OCI-LY7 (cell line): ENCODE data around the gene KMT2A. TPM values are rescaled to one million over a fixed set of nuclear protein-coding genes. Genes with fewer than 3 reads are reported as not detected.

Experiments
- BruUV-seq: library from RNA; stranded (reverse); fragments of 400-500 nt; replicated peaks from 2 replicates; lab custom pipeline; 2021; lab: Mats Ljungman, UMichigan
- CTCF ChIA-PET: fragments of 300-600 bp; sonication (Branson Sonifier 250); formaldehyde crosslinking; loops from one replicate; lab custom pipeline; 2022; ENCODE audit warnings: antibody characterized with exemption; ENCODE audit not compliant: unreplicated experiment; lab: Charles Lee
- POLR2A ChIA-PET: fragments of 300-600 bp; sonication (Branson Sonifier 250); formaldehyde crosslinking; loops from one replicate; lab custom pipeline; 2022; ENCODE audit warnings: antibody characterized with exemption; lab: Charles Lee
- DNase-seq: peaks from one replicate; pipeline ENCODE4 v3.0.0-alpha.2; 2015; ENCODE audit warnings: low spot score
- H2AFZ ChIP-seq: fragments of 200-600 bp; sonication (generic), shearing (Covaris generic); 2 replicates; pipeline ENCODE4 v1.6.1; 2014; ENCODE audit warnings: mild to moderate bottlenecking, antibody characterized with exemption, low read length, moderate library complexity
- H3K27ac ChIP-seq: fragments of 200-600 bp; sonication (generic); 2 replicates; pipeline ENCODE4 v1.5.1; 2014; ENCODE audit warnings: mixed run types, low read depth, mild to moderate bottlenecking, moderate library complexity, low read length, inconsistent platforms; ENCODE audit not compliant: poor library complexity, severe bottlenecking
- H3K36me3 ChIP-seq: fragments of 200-600 bp; sonication (generic); 2 replicates; pipeline ENCODE4 v1.6.1; 2014; ENCODE audit warnings: mild to moderate bottlenecking, antibody characterized with exemption, low read length, moderate library complexity, mixed read lengths; ENCODE audit not compliant: insufficient read depth
- H3K4me1 ChIP-seq: fragments of 200-600 bp; sonication (generic); 2 replicates; pipeline ENCODE4 v1.5.1; 2014; ENCODE audit warnings: mild to moderate bottlenecking, low read length; ENCODE audit not compliant: insufficient read depth, poor library complexity, severe bottlenecking
- H3K4me2 ChIP-seq: fragments of 200-600 bp; sonication (generic); 2 replicates; pipeline ENCODE4 v1.6.1; 2014; ENCODE audit warnings: mild to moderate bottlenecking, low read length
- H3K4me3 ChIP-seq: fragments of 200-600 bp; sonication (generic); 2 replicates; pipeline ENCODE4 v1.5.1; 2014; ENCODE audit warnings: mild to moderate bottlenecking, low read depth, low read length; ENCODE audit not compliant: poor library complexity, severe bottlenecking
- H3K79me2 ChIP-seq: fragments of 200-600 bp; sonication (generic); 2 replicates; pipeline ENCODE4 v1.6.1; 2016; ENCODE audit warnings: low read depth, mild to moderate bottlenecking, low read length, moderate library complexity, mixed read lengths; ENCODE audit not compliant: insufficient read depth
- H3K9me2 ChIP-seq: fragments of 200-600 bp; sonication (generic); 2 replicates; pipeline ENCODE4 v1.6.1; 2016; ENCODE audit warnings: mild to moderate bottlenecking, low read length, mixed read lengths; ENCODE audit not compliant: insufficient read depth
- H3K9me3 ChIP-seq: fragments of 200-600 bp; sonication (generic); 2 replicates; pipeline ENCODE4 v1.6.1; 2014; ENCODE audit warnings: mild to moderate bottlenecking, mixed run types, low read length, mixed read lengths
- H4K20me1 ChIP-seq: fragments of 200-600 bp; sonication (generic); 2 replicates; pipeline ENCODE4 v1.6.1; 2014; ENCODE audit warnings: mild to moderate bottlenecking, antibody characterized with exemption, low read length, moderate library complexity, mixed read lengths; ENCODE audit not compliant: insufficient read depth
- EZH2phosphoT487 ChIP-seq: fragments of 200-600 bp; sonication (generic); IDR thresholded peaks from 2 replicates; pipeline ENCODE4 v1.6.1; 2018; ENCODE audit warnings: low read depth, borderline replicate concordance, mild to moderate bottlenecking, mixed run types, antibody characterized with exemption, low read length, moderate library complexity, mixed read lengths
- intact Hi-C: fragments of 100-400 bp; cut with micrococcal nuclease; formaldehyde crosslinking; loops from one replicate; pipeline ENCODE4 v1.10.0; 2022; ENCODE audit not compliant: unreplicated experiment
- total RNA-seq, 2 experiments: library from RNA; depleted of rRNA in 1 of 2; stranded (reverse); fragments of >200 nt in 1 of 2; shearing (Covaris generic) in 1 of 2; gene quantifications; 2 replicates each; pipeline ENCODE4 v1.2.3, GENCODE V29; 2014 to 2022
- TF ChIP-seq, protein P1 (sequence below): fragments of 200-600 bp; sonication (generic); conservative IDR thresholded peaks from 2 replicates; pipeline ENCODE4 v1.5.1; 2014; ENCODE audit warnings: mild to moderate bottlenecking, antibody characterized with exemption, low read length, moderate library complexity, mixed read lengths

Gene KMT2A
- total RNA-seq, 2 experiments from 2014 or later: 55.8 to 90.0 TPM

DNA sequence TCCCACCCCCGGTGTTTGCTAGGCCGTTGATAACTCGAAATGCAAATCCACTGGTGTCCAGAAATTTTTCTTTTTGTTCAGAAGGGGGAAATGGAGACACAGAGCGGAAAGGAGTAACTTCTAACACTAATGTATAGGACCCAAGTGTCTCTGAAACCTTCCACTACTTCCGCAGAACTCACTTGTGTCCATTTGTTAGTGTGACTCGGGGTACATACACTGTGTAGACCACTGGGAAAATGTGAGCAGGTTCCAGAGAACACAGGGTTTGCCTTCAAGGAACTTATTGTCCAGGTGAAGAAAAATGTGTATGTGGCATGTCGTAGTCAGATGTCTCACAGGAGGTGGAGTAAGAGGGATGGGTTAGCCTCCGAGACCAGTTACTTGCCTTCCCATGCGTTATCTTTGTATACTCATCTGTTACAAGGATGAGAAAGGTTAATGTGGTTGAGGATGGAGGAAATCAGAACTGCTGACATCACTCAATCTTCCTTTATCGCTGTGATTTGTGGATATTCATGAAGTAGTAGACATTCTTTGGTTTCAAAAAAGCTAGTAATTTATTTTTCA lies 136.8 kb downstream of the KMT2A start:
- Histone ChIP-seq H3K9me3 (no peaks in the 10 kb centered on the region), H2AFZ (peak overlapping the region; percentile 92; the same call in 1 of the 2 replicates), H3K36me3 (peaks cover 16% of the 10 kb centered on the region), H3K79me2 (peaks cover 65% of the 10 kb centered on the region), H4K20me1 (peaks cover 29% of the 10 kb centered on the region; the same call in 1 of the 2 replicates), H3K4me2 (peak overlapping the region; percentile 86), H3K9me2 (no peaks in the 10 kb centered on the region), H3K4me1 (peaks cover 33% of the 10 kb centered on the region), H3K4me3 (peak overlapping the region; percentile 94), H3K27ac (peak overlapping the region; percentile 66)
- ChIA-PET POLR2A (interaction anchor here (0.5 to 1.3 kb wide), 3 partner anchors 18 to 283 kb away, joined by 3 to 4 read pairs (median 4); no protein-coding TSS in a partner anchor), CTCF (no interaction called here)
- TF ChIP-seq, protein P1, sequence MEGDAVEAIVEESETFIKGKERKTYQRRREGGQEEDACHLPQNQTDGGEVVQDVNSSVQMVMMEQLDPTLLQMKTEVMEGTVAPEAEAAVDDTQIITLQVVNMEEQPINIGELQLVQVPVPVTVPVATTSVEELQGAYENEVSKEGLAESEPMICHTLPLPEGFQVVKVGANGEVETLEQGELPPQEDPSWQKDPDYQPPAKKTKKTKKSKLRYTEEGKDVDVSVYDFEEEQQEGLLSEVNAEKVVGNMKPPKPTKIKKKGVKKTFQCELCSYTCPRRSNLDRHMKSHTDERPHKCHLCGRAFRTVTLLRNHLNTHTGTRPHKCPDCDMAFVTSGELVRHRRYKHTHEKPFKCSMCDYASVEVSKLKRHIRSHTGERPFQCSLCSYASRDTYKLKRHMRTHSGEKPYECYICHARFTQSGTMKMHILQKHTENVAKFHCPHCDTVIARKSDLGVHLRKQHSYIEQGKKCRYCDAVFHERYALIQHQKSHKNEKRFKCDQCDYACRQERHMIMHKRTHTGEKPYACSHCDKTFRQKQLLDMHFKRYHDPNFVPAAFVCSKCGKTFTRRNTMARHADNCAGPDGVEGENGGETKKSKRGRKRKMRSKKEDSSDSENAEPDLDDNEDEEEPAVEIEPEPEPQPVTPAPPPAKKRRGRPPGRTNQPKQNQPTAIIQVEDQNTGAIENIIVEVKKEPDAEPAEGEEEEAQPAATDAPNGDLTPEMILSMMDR: no peak
- TF ChIP-seq EZH2phosphoT487: no peak
- intact Hi-C loops: loop anchor here (5.0 kb wide), 1 partner anchor 136 kb away; the partner anchor contains the start of gene KMT2A
- peak; percentile 51 for DNase-seq
- no TSS peak for BruUV-seq

- no peak for DNase-seq
- TF ChIP-seq EZH2phosphoT487: no peak
- TF ChIP-seq, protein P1: no peak
- no peak overlapping the region for H3K27ac ChIP-seq
- peaks cover 29% of the 10 kb centered on the region; the same call in 1 of the 2 replicates for H4K20me1 ChIP-seq
- CTCF ChIA-PET: no interaction called here
- no peak overlapping the region for H2AFZ ChIP-seq
- H3K4me2 ChIP-seq: peak overlapping the region; percentile 86
- peaks cover 80% of the 10 kb centered on the region for H3K79me2 ChIP-seq
- intact Hi-C loops: loop anchor here (5.0 kb wide), 1 partner anchor 137 kb away; the partner anchor contains the start of gene KMT2A
- H3K36me3 ChIP-seq: peaks cover 16% of the 10 kb centered on the region
- H3K4me3 ChIP-seq: peak overlapping the region; percentile 94
- H3K4me1 ChIP-seq: peaks cover 33% of the 10 kb centered on the region
- H3K9me2 ChIP-seq: no peaks in the 10 kb centered on the region
- POLR2A ChIA-PET: interaction anchor here (0.6 to 1.1 kb wide), 2 partner anchors 18 to 138 kb away, joined by 3 read pairs; partner anchors contain the start of gene KMT2A
- no TSS peak for BruUV-seq
- no peaks in the 10 kb centered on the region for H3K9me3 ChIP-seq
Measured at GRCh38 chr11:118574636-118575035, 138.3 kb downstream of the KMT2A start.

Other genes starting within 250 kb of the KMT2A start
- gene JAML, start 211.5 kb upstream of the KMT2A start, total RNA-seq (2014; rRNA removed; shearing (Covaris generic)): 0.73 and 1.4 TPM in 2 replicates
- gene JAML, start 211.5 kb upstream of the KMT2A start, total RNA-seq (2022): 0.63 and 0.74 TPM in 2 replicates
- gene MPZL3, start 184.1 kb upstream of the KMT2A start, total RNA-seq (2014; rRNA removed; shearing (Covaris generic)): 1.9 and 2.2 TPM in 2 replicates
- gene MPZL3, start 184.1 kb upstream of the KMT2A start, total RNA-seq (2022): 5.8 and 6.9 TPM in 2 replicates
- gene MPZL2, start 172.2 kb upstream of the KMT2A start, total RNA-seq (2014; rRNA removed; shearing (Covaris generic)): not detected in 2 replicates
- not detected in 2 replicates for gene MPZL2, start 172.2 kb upstream of the KMT2A start, total RNA-seq (2022)
- not detected in 2 replicates for gene CD3E, start 131.8 kb upstream of the KMT2A start, total RNA-seq (2014; rRNA removed; shearing (Covaris generic))
- gene CD3E, start 131.8 kb upstream of the KMT2A start, total RNA-seq (2022): 1.7 and 2.0 TPM in 2 replicates
- gene CD3D, start 93.8 kb upstream of the KMT2A start, total RNA-seq (2014; rRNA removed; shearing (Covaris generic)): not detected in 2 replicates
- gene CD3D, start 93.8 kb upstream of the KMT2A start, total RNA-seq (2022): not detected in 2 replicates
- not detected in 2 replicates for gene CD3G, start 92.1 kb upstream of the KMT2A start, total RNA-seq (2014; rRNA removed; shearing (Covaris generic))
- gene CD3G, start 92.1 kb upstream of the KMT2A start, total RNA-seq (2022): not detected in 2 replicates
- gene UBE4A, start 76.9 kb upstream of the KMT2A start, total RNA-seq (2014; rRNA removed; shearing (Covaris generic)): 24.1 and 28.0 TPM in 2 replicates
- gene UBE4A, start 76.9 kb upstream of the KMT2A start, total RNA-seq (2022): 37.7 and 38.4 TPM in 2 replicates
- 212 and 222 TPM in 2 replicates for gene ATP5MG, start 34.9 kb upstream of the KMT2A start, total RNA-seq (2014; rRNA removed; shearing (Covaris generic))
- 266 and 294 TPM in 2 replicates for gene ATP5MG, start 34.9 kb upstream of the KMT2A start, total RNA-seq (2022)
- gene TTC36, start 91.0 kb downstream of the KMT2A start, total RNA-seq (2014; rRNA removed; shearing (Covaris generic)): not detected in 2 replicates
- 0.65 and 0.82 TPM in 2 replicates for gene TTC36, start 91.0 kb downstream of the KMT2A start, total RNA-seq (2022)
- 14.0 and 16.0 TPM in 2 replicates for gene TMEM25, start 94.7 kb downstream of the KMT2A start, total RNA-seq (2014; rRNA removed; shearing (Covaris generic))
- 10.7 and 11.7 TPM in 2 replicates for gene TMEM25, start 94.7 kb downstream of the KMT2A start, total RNA-seq (2022)
- 17.5 and 17.6 TPM in 2 replicates for gene IFT46, start 129.4 kb downstream of the KMT2A start, total RNA-seq (2014; rRNA removed; shearing (Covaris generic))
- gene IFT46, start 129.4 kb downstream of the KMT2A start, total RNA-seq (2022): 14.6 and 14.7 TPM in 2 replicates
- 51.0 and 55.2 TPM in 2 replicates for gene ARCN1, start 135.9 kb downstream of the KMT2A start, total RNA-seq (2014; rRNA removed; shearing (Covaris generic))
- 98.9 and 101 TPM in 2 replicates for gene ARCN1, start 135.9 kb downstream of the KMT2A start, total RNA-seq (2022)
- gene PHLDB1, start 171.1 kb downstream of the KMT2A start, total RNA-seq (2014; rRNA removed; shearing (Covaris generic)): not detected in 2 replicates
- 0.19 and 0.28 TPM in 2 replicates for gene PHLDB1, start 171.1 kb downstream of the KMT2A start, total RNA-seq (2022)
- not detected in 2 replicates for gene TREH, start 243.2 kb downstream of the KMT2A start, total RNA-seq (2014; rRNA removed; shearing (Covaris generic))
- not detected in 2 replicates for gene TREH, start 243.2 kb downstream of the KMT2A start, total RNA-seq (2022)